HG03045 (cell line): ENCODE data around the gene WARS2.

Experiments
- ATAC-seq: cut with Tn5 transposase; IDR thresholded peaks from one replicate; pipeline ENCODE4 v1.9.1; 2021; ENCODE audit warnings: mild to moderate bottlenecking, moderate library complexity; ENCODE audit not compliant: unreplicated experiment

Gene WARS2

GRCh38 chr1:119034359-119034758, 106.1 kb downstream of the WARS2 start:
- ATAC-seq = no peak

DNA sequence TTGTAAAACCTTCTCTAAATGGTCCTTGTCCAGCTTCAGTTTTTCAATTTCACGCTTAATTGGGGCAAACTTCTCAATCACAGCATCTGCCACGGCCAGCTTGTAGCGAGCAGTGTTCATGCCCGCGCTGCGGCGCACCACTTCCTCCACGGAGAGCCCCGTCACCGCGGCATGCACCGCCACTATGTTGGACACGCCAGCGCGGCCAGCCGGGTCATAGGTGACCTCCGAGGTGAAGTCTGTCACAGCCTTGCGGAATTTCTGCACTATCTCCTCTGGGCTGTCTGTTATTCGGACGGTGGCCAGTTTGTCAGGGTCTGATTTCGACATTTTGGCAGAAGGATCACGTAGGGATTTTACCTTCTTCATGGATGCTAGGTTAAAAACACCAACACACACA, 107.5 kb downstream of the WARS2 start:
- no peak for ATAC-seq

- ATAC-seq = no peak
Observed at GRCh38 chr1:119027759-119028158, 112.7 kb downstream of the WARS2 start.

DNA sequence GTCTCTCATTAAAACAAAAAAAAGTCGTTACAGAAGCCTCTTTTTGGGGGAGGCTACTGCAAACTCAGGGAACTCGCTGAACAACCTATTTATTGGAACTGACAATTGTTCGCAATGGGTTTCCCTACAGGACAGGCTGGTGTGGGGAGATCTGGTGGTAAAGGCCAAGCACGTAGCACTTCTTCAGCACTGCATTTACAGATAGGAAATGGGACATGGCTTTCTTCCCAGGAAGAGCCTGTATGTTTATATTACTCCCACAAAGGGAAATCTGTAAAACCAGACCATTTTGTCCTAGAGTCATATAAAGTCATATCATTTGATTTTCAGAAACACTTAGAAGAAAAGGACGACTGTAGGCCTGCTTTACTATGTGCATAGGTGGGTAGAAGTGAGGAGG, 113.5 kb downstream of the WARS2 start:
- ATAC-seq = no peak

- ATAC-seq = no peak
Observed at GRCh38 chr1:119015547-119015946, 124.9 kb downstream of the WARS2 start.

DNA sequence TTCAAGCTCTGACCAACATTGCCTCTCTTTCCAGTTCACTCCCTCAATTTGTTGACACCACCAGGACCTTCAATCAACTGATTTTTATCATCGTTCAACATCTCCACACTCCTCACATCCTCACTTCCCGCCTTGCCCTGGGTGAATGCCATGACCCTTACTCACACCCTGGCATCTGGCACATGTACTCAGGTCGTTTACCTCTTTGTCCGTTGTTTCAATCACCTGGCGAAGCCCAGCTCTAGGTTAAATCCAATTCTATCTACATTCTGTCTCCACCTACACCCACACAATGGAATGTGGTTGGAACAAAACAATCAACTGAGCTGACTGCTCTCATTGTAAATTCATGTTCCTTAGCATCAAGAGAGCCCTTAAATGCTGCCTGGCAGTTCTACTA, 128.1 kb downstream of the WARS2 start:
- ATAC-seq = no peak

- ATAC-seq = no peak
Observed at GRCh38 chr1:119011706-119012105, 128.7 kb downstream of the WARS2 start.

DNA sequence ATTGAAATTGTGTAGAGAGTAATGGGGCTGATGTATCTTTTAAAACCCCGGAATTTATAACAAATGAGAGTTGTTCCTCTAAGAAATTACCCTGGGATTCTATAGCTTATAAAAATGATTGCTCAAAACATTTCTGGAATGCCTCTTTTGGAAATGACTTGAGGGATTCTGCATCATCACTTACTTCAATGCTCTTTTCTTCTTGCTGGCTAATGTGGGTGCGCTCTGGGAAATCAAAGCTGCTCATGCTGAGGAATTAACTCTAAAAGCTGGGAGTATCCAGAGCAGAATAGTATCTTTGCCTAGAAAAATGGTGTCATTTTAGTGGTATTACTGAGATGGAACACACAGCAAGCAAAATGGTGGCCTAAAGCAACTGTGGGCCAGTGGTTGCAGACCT, 129.3 kb downstream of the WARS2 start:
- no peak for ATAC-seq

DNA sequence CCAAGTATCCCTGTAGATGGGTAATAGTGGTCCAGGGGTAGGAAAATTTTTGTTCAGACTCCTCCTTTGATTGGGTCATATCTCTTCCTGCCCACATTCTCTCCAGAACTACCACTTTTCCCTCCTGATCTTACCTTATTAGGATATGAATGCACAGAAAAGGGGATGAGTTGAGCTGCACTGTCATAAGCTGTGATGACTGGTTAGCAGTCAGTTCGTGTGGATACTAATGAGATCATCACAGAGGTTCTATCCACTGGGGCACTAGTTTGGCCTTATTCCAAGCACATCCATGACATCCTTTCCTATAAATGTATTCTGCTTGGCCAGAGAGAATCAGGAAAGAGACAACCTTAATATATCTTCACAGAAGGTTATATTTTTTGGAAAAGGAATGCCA, 130.3 kb downstream of the WARS2 start:
- no peak for ATAC-seq

- no peak for ATAC-seq
Observed at GRCh38 chr1:119009312-119009655, 131.2 kb downstream of the WARS2 start.

DNA sequence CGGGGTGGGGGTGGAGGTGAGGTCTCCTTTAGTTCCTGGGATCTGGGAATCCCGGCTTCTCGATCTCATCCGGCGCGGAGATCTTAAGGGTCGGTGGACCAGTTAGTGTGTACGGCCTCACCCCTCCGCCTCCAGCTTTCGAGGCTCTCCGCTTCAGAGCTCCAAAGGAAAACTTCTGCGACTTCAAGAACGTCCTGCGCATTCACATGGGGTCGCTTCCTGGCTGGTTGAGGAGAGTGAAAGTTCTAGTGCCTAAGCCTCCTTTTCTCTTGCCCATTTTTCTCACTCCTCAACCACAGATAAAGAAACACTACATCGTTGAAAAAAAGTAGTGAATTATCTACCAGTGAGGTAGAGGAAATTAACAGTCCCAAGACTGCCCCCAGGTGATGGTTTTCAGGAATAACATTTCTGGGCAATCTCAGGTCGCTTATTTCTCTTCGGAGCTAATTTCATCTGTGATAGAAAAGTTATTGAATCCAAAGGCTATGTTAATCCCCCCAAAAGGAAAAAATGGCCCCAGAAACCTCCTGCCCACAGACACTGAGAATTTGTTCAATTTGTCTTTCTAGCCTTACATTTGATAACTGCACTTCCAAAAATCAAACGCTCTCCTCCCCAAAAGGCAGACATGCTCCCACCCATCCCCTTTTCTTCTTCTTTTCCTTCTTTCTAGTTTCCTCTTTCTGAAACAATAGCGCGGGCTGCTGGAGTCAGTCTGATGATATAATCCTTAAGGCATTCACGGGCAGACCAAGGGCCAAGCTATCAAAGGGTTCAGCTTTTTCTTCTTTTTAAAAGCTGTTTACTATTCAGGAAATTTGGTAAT, 131.8 kb downstream of the WARS2 start:
- ATAC-seq = no peak

- no peak for ATAC-seq
Observed at GRCh38 chr1:119007670-119008482, 132.6 kb downstream of the WARS2 start.

DNA sequence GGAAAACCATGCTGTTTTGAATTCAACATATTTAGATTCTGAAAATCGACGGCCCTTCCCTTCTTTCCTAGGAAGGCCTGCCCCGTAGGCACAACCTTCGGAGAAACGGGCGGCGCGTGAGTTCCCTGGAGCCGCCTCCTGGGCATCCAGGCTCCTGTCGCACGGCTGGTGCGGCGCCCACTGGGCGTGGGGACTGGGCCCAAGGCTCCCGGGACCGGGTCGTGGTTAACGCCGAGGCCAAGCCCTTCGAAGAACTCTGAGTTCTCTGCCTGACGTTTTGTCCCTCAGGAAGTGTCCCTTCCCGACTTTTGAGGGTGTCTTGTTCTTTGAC, 133.1 kb downstream of the WARS2 start:
- no peak for ATAC-seq

- no peak for ATAC-seq
Observed at GRCh38 chr1:119006406-119007279, 133.8 kb downstream of the WARS2 start.

- no peak for ATAC-seq
Observed at GRCh38 chr1:119005724-119006405, 134.6 kb downstream of the WARS2 start.

- no peak for ATAC-seq
Observed at GRCh38 chr1:119004781-119005180, 135.7 kb downstream of the WARS2 start.

DNA sequence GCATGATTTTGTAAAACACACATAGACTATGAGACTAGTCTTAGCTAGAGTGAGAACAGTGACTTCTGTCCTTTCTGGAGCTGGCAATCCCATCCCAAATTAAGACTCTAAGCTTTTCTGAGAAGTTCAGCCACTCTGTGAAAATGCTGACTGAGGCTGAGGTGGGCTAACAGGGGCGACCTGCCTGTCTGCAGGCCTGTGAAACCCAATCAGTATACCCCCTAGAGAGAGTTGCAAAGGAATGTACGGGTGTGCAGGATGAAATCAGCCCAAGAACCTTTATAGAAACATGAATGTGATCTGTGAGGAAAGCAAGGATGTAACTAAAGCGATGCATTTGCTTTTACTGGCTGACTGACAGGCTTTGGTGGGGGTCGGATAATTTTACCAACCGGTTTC, 136.3 kb downstream of the WARS2 start:
- no peak for ATAC-seq

DNA sequence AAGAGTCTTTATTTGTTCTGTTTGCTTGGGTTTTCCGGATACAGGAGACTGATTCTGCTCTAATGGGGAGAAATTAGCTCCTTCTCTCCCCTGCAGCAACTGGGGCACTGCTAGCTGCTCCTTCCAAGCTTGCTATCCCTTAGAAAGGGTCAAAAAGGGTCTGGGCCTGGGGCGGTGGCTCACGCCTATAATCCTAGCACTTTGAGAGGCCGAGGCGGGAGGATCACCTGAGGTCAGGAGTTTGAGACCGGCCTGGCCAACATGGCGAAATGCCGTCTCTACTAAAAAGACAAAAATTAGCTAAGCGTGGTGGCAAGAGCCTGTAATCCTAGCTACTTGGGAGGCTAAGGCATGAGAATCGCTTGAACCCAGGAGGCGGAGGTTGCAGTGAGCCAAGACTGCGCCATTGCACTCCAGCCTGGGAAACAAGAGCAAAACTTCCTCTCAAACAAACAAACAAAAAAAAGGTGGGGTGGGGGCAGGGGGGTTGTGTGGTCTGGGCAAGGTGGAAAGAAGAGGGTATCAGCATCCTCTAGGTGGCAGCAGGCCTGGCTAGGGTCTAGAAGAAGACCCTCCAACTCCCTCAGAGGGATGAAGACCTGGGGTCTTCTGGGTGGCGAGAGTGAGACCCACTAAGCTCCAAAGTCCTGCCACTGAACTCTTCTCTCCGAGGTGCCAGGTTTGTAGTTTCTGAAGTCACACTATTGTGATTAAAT, 136.9 kb downstream of the WARS2 start:
- ATAC-seq = no peak

DNA sequence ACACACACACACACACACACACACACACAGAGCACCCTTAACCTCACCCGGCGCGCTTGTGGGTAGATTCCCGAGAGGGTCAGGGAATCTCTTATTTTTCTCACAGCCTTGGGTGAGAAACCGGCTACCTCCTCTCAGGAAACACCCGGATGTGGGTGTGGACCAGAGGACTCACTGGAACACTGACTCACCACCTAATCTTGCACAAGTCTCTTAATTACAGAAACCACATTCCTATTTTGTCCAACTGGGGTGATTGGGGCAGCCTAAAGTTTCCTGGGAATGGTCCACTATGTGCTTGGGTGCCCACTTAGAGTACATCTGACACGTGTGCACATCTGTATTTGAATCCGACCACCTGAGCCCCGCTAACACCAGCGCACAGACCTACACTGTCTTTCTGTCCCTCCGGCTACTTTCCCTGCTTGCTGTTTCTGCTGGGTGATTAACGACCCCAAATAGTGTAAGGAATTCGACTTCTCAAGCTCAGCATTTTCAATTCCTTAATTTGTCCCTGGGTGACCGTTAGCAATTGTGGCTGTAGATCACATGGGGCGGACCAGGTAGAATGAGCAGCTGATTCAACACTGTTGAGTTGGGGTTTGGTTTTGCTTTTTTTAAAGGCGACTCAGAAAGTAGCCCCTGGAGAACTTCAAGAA, 138.3 kb downstream of the WARS2 start:
- ATAC-seq = no peak
